ENCODE results near the gene LYST. TPM values are rescaled to one million over a fixed set of nuclear protein-coding genes. Genes with fewer than 3 reads are reported as not detected.
A peak's percentile ranks its signal among the peaks of the same experiment; 100 is the strongest.

Gene LYST
- total and polyA plus RNA-seq, 2 of the 8 experiments (the other 6 are each of a cell fraction or from before 2014, with no cell fraction given) = 0.29 to 0.58 TPM

GRCh38 chr1:235866913-235867845 is 473 bp upstream of the LYST start (continued):
- TF ChIP-seq USF2 (IDR thresholded peaks at IDR 0.05; ENCODE audit: low read length) (no peak), EP300 (IDR thresholded peaks at IDR 0.05; ENCODE audit: borderline replicate concordance in 1 of 2, low read depth in 2 of 2, low read length in 2 of 2) (no peak; a peak in 1 of 3 replicates), KDM4A (IDR thresholded peaks at IDR 0.05; ENCODE audit: low read depth, low read length, severe bottlenecking) (no peak), SP1 (IDR thresholded peaks at IDR 0.05; ENCODE audit: low read depth, low read length) (peak; percentile 72; the same call in 1 of the 2 replicates), YY1 (IDR thresholded peaks at IDR 0.05; ENCODE audit: low read depth, low read length) (peak; percentile 42), BCL11A (IDR thresholded peaks at IDR 0.05; ENCODE audit: low read depth in 2 of 2, low read length in 2 of 2) (no peak), NANOG (IDR thresholded peaks at IDR 0.05; ENCODE audit: insufficient read depth, low read depth, low read length, poor library complexity, severe bottlenecking) (no peak), ASH2L (IDR thresholded peaks at IDR 0.05; ENCODE audit: low read length) (peak; percentile 85), ATF3 (IDR thresholded peaks at IDR 0.05; ENCODE audit: insufficient read depth, low read depth, low read length) (peak; percentile 60; the same call in 1 of the 2 replicates), TAF1 (IDR thresholded peaks at IDR 0.05; ENCODE audit: low read depth, low read length) (peak; percentile 33; the same call in 1 of the 2 replicates), KDM1A (IDR thresholded peaks at IDR 0.05; ENCODE audit: borderline replicate concordance, low read length) (peak; percentile 89), CREB1 (IDR thresholded peaks at IDR 0.05) (peak; percentile 98), SIN3A (conservative IDR thresholded peaks at IDR 0.05 in 1 of 2, IDR thresholded peaks at IDR 0.05 in 1 of 2; ENCODE audit: low read depth in 1 of 2, low read length in 2 of 2) (peak; percentile 3 to 41; a peak in 3 of 4 replicates), RFX5 (IDR thresholded peaks at IDR 0.05; ENCODE audit: borderline replicate concordance, low read depth, low read length) (no peak), EGR1 (IDR thresholded peaks at IDR 0.05; ENCODE audit: borderline replicate concordance, low read depth, low read length) (no peak), BRCA1 (IDR thresholded peaks at IDR 0.05; ENCODE audit: low read depth, low read length) (no peak), TBP (IDR thresholded peaks at IDR 0.05; ENCODE audit: low read depth, low read length) (no peak), KDM5A (IDR thresholded peaks at IDR 0.05; ENCODE audit: low read length) (no peak)

Measured in H1 (cell line).